Upper lobe of left lung (tissue), 6 donors: ENCODE results near the gene RGSL1. TPM values are rescaled to one million over a fixed set of nuclear protein-coding genes. Genes with fewer than 3 reads are reported as not detected.

Experiments
- ATAC-seq, 2 donors: fragments of 200-7000 bp; cut with Tn5 transposase; one replicate each; pipeline ENCODE4 v1.9.1; 2022; ENCODE audit warnings: mild to moderate bottlenecking in 2 of 2, moderate library complexity in 2 of 2; ENCODE audit not compliant: low FRiP score in 2 of 2
- DNase-seq, 2 donors: peaks; one replicate each; pipeline ENCODE4 v3.0.0-alpha.2; 2019 to 2020
- H3K27ac ChIP-seq, 4 donors: fragments of 200-600 bp; sonication (generic); one replicate each; pipeline ENCODE4 v1.5.1; 2016 to 2019
- H3K27me3 ChIP-seq, 4 donors: fragments of 200-600 bp; sonication (generic); one replicate each; pipeline ENCODE4 v1.5.1; 2017 to 2019
- H3K36me3 ChIP-seq, 4 donors: fragments of 200-600 bp; sonication (generic); one replicate each; pipeline ENCODE4 v1.5.1; 2016 to 2019
- H3K4me1 ChIP-seq, 4 donors: fragments of 200-600 bp; sonication (generic); one replicate each; pipeline ENCODE4 v1.5.1; 2018 to 2019
- H3K4me3 ChIP-seq, 4 donors: fragments of 200-600 bp; sonication (generic); one replicate each; pipeline ENCODE4 v1.5.1; 2017 to 2019; ENCODE audit warnings: mild to moderate bottlenecking in 2 of 4, moderate library complexity in 1 of 4
- H3K9me3 ChIP-seq, 4 donors: fragments of 200-600 bp; sonication (generic); one replicate each; pipeline ENCODE4 v1.5.1; 2018 to 2019
- EP300 ChIP-seq, 4 donors: sonication (generic); formaldehyde crosslinking; IDR thresholded peaks; one replicate each; pipeline ENCODE4 v1.5.1; 2017; ENCODE audit warnings: antibody characterized with exemption in 4 of 4, control low read depth in 2 of 4
- POLR2A ChIP-seq, 4 donors: fragments of 450-650 bp; IDR thresholded peaks; one replicate each; pipeline ENCODE4 v1.5.1; 2016 to 2017; ENCODE audit warnings: antibody characterized with exemption in 4 of 4, mild to moderate bottlenecking in 2 of 4
- POLR2AphosphoS5 ChIP-seq, 2 donors: sonication (generic); formaldehyde crosslinking; IDR thresholded peaks; one replicate each; pipeline ENCODE4 v1.5.1; 2017; ENCODE audit warnings: antibody characterized with exemption in 2 of 2
- WGBS, 2 donors: methylation state at CpG; one replicate each; pipeline ENCODE4 v1.1.5; 2017 to 2018; 5-methylcytosine and 5-hydroxymethylcytosine counted together
- total RNA-seq, 6 donors: library from RNA; depleted of rRNA in 4 of 6; stranded (reverse); fragments of >200 nt in 4 of 6; gene quantifications; one replicate each; pipeline versions ENCODE4 v1.1.0 to v1.2.1, GENCODE V29; 2016 to 2021
- TF ChIP-seq, protein P1 (sequence below), 6 experiments: fragments of 450-650 bp in 4 of 6; fragments of 200-600 bp in 2 of 6; sonication (generic) in 2 of 6; IDR thresholded peaks; one replicate each; pipeline ENCODE4 v1.5.1; 2016 to 2019; ENCODE audit warnings: antibody characterized with exemption in 6 of 6
- donor health status: DM: no; HTN: no; CAD: no; lungs with moderate emphysema.
- donor health status: DM: no; HTN: yes; CAD: no; lungs with severe emphysema.

Gene RGSL1
- total RNA-seq, 6 donors from 2014 or later: not detected

DNA sequence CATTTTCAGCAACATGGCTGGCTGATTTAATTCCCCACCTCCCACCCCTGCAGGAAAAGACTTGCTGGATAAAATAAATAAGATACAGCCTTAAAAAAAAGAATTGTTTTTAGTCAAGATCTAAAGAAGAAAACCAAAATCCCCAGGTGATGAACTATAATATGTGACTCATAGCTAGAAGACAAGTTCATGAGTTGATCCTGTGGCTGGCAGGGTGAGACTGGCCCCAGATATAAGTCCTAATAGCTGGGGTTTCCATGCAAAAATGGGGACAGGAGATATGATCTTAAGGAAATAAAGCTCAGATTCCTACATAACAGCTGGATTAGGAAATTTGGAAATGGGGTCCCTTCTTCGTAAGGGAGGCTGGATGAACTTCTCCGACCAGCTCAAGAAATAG lies 21.9 kb upstream of the RGSL1 start:
- TF ChIP-seq, protein P1, sequence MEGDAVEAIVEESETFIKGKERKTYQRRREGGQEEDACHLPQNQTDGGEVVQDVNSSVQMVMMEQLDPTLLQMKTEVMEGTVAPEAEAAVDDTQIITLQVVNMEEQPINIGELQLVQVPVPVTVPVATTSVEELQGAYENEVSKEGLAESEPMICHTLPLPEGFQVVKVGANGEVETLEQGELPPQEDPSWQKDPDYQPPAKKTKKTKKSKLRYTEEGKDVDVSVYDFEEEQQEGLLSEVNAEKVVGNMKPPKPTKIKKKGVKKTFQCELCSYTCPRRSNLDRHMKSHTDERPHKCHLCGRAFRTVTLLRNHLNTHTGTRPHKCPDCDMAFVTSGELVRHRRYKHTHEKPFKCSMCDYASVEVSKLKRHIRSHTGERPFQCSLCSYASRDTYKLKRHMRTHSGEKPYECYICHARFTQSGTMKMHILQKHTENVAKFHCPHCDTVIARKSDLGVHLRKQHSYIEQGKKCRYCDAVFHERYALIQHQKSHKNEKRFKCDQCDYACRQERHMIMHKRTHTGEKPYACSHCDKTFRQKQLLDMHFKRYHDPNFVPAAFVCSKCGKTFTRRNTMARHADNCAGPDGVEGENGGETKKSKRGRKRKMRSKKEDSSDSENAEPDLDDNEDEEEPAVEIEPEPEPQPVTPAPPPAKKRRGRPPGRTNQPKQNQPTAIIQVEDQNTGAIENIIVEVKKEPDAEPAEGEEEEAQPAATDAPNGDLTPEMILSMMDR (IDR thresholded peaks at IDR 0.05): no peak
- TF ChIP-seq POLR2A (IDR thresholded peaks at IDR 0.05) (no peak), EP300 (IDR thresholded peaks at IDR 0.05) (no peak), POLR2AphosphoS5 (IDR thresholded peaks at IDR 0.05) (no peak)
- WGBS, 2 donors: 90 to 92% methylated on average over 2 of the region's 2 CpGs
- ATAC-seq (no peak), DNase-seq (no peak)
- Histone ChIP-seq H3K36me3 (no peaks in the 10 kb centered on the region), H3K4me1 (no peaks in the 10 kb centered on the region), H3K4me3 (no peak overlapping the region), H3K27me3 (no peaks in the 10 kb centered on the region), H3K9me3 (no peaks in the 10 kb centered on the region), H3K27ac (no peak overlapping the region)

DNA sequence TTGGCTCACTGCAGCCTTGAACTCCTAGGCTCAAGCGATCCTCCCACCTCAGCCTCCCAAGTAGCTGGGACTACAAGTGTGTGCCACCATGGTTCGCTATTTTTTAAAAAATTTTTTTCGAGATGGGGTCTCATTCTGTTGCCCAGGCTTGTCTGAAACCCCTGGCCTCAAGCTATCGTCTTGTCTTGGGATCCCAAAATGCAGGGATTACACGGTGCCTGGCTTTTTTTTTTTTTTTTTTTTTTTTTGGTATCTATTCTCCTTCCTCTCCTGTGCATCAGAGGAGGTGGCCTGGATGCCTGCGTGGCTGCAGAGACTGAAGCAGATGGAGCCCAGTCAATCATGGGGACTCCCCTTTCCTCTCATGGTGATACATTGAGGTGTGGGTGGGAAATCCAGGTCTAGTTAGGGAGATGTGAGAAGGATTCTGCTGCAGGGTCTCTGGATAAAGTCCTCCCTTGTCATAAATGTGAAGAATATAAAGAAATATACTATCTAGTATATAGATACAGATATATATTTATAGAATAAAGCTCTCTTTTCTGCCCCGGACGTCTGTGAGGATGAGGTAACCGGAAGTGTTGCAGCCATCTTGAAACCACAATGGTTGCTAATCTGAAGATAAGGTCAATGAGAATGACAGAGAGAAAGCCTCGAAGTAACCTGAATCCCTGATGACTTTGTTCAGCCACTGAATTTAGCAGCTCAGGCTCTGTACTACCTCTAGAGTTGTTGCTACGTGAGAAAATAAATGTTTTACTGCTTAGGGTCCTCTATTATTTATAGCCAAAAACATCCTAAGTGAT lies 19.5 kb upstream of the RGSL1 start:
- Histone ChIP-seq H3K9me3 (no peaks in the 10 kb centered on the region), H3K27me3 (no peaks in the 10 kb centered on the region), H3K4me3 (no peak overlapping the region), H3K4me1 (no peaks in the 10 kb centered on the region), H3K36me3 (no peaks in the 10 kb centered on the region), H3K27ac (no peak overlapping the region)
- ATAC-seq: no peak
- WGBS, 2 donors: 63 to 71% methylated on average over 11 of the region's 11 CpGs
- no peak for DNase-seq
- TF ChIP-seq EP300 (IDR thresholded peaks at IDR 0.05): no peak
- TF ChIP-seq, protein P1 (IDR thresholded peaks at IDR 0.05): no peak
- TF ChIP-seq POLR2AphosphoS5 (IDR thresholded peaks at IDR 0.05): no peak
- no peak for TF ChIP-seq POLR2A (IDR thresholded peaks at IDR 0.05)

DNA sequence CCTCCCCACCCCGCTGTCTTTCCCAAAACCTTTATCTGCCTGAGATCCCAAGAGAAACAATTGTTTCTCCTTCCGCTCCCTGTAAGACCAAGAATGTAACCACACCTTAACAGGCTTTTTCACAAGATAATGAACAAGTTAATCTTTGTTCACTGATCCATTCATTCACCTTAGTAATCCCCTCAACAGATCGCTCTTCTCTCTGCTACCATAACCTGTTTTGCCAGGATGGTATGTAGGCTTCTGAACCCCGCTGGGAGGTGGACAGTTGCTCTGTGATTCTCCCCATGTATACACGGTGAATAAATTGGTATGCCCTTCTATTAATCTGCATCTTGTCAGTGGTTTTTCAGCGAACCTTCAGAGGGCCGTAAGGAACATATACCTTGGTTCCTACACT lies 18.7 kb upstream of the RGSL1 start:
- no peak for ATAC-seq
- no peaks in the 10 kb centered on the region for H3K4me1 ChIP-seq
- no peaks in the 10 kb centered on the region for H3K36me3 ChIP-seq
- H3K9me3 ChIP-seq: no peaks in the 10 kb centered on the region
- H3K4me3 ChIP-seq: no peak overlapping the region
- no peak for DNase-seq
- no peak overlapping the region for H3K27ac ChIP-seq
- WGBS, 2 donors: 91% methylated on average over 7 of the region's 7 CpGs
- TF ChIP-seq POLR2AphosphoS5 (IDR thresholded peaks at IDR 0.05) (no peak), POLR2A (IDR thresholded peaks at IDR 0.05) (no peak), EP300 (IDR thresholded peaks at IDR 0.05) (no peak)
- TF ChIP-seq, protein P1 (IDR thresholded peaks at IDR 0.05): no peak
- H3K27me3 ChIP-seq: no peaks in the 10 kb centered on the region

DNA sequence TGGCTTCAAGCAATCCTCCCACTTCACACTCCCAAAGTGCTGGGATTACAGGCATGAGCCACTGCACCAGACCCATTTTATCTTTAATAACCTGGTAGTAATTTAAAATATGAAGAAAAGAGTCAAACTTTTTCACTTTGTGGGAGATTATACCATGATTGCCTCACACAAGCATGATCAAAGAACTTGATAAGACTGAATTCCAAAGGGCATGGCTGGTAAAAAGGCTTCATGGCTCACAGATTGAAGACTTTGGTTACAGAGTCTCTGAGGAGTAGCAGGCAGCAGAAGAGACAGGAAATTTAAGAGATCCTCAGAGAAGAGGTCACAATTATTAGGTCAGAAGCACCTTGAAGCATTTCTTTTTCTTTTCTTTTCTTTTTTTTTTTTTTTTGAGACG lies 16.4 kb upstream of the RGSL1 start:
- no peak for TF ChIP-seq EP300 (IDR thresholded peaks at IDR 0.05)
- TF ChIP-seq, protein P1 (IDR thresholded peaks at IDR 0.05): no peak
- no peak for TF ChIP-seq POLR2A (IDR thresholded peaks at IDR 0.05)
- no peak for TF ChIP-seq POLR2AphosphoS5 (IDR thresholded peaks at IDR 0.05)
- Histone ChIP-seq H3K4me1 (no peaks in the 10 kb centered on the region), H3K4me3 (no peak overlapping the region), H3K27ac (no peak overlapping the region), H3K9me3 (peaks cover 0 to 9% (median 1%) of the 10 kb centered on the region in 4 donors), H3K36me3 (no peaks in the 10 kb centered on the region), H3K27me3 (no peaks in the 10 kb centered on the region)
- ATAC-seq: no peak
- 91 to 93% methylated on average over 1 of the region's 1 CpG for WGBS, 2 donors
- no peak for DNase-seq

DNA sequence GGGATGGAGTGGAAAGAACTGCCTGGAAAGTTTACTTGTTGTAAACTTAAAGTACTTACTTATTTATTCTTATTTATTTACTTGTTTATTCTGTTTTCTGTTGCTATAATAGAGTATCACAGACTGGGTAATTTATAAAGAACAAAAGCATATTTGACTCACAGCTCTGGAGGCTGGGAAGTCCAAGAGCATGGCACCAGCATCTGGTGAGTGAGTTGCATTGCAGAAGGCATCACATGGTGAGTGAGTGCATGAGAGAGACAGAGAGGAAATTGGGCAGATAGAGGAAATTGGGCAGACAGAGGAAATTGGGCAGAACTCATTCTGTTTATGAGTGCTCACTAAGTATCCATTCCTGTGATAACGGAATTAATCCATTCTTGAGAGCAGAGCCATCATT lies 11.6 kb upstream of the RGSL1 start:
- H3K4me3 ChIP-seq: no peak overlapping the region
- WGBS, 2 donors: 86 to 92% methylated on average over 1 of the region's 1 CpG
- peaks cover 0 to 9% (median 1%) of the 10 kb centered on the region in 4 donors for H3K9me3 ChIP-seq
- no peak overlapping the region for H3K27ac ChIP-seq
- H3K36me3 ChIP-seq: no peaks in the 10 kb centered on the region
- no peak for DNase-seq
- no peaks in the 10 kb centered on the region for H3K4me1 ChIP-seq
- TF ChIP-seq POLR2AphosphoS5 (IDR thresholded peaks at IDR 0.05): no peak
- ATAC-seq: no peak
- no peaks in the 10 kb centered on the region for H3K27me3 ChIP-seq
